Mucosa of descending colon (tissue), 3 donors: ENCODE results near the gene MAP3K3. TPM values are rescaled to one million over a fixed set of nuclear protein-coding genes. Genes with fewer than 3 reads are reported as not detected.

Experiments used
- ATAC-seq: fragments of 200-7000 bp; cut with Tn5 transposase; one replicate; pipeline ENCODE4 v1.9.1; 2020; ENCODE audit warnings: mild to moderate bottlenecking, moderate library complexity
- DNase-seq, 3 donors: peaks; one replicate each; pipeline ENCODE4 v3.0.0-alpha.2; 2020
- H3K36me3 ChIP-seq: fragments of 200-600 bp; one replicate; pipeline ENCODE4 v1.8.0; 2021; ENCODE audit warnings: low read depth, mild to moderate bottlenecking
- H3K4me1 ChIP-seq: fragments of 200-600 bp; one replicate; pipeline ENCODE4 v1.8.0; 2021; ENCODE audit warnings: low read depth, mild to moderate bottlenecking
- H3K4me3 ChIP-seq: fragments of 200-600 bp; one replicate; pipeline ENCODE4 v1.8.0; 2021; ENCODE audit warnings: mild to moderate bottlenecking
- H3K9me3 ChIP-seq: fragments of 200-600 bp; one replicate; pipeline ENCODE4 v1.8.0; 2021; ENCODE audit warnings: mild to moderate bottlenecking
- CTCF ChIP-seq: fragments of 200-600 bp; IDR thresholded peaks from one replicate; pipeline ENCODE4 v1.8.0; 2022; ENCODE audit warnings: antibody characterized with exemption, mild to moderate bottlenecking
- intact Hi-C, 2 donors: fragments of 100-400 bp; cut with DNase I in 1 of 2; cut with micrococcal nuclease in 1 of 2; formaldehyde crosslinking; loops; one replicate each; pipeline versions ENCODE4 v1.11.0 to v1.11.1; 2022; cut with DNase I, micrococcal nuclease
- total RNA-seq, 3 donors: library from RNA; stranded (reverse); fragmentation: NEBNext Ultra II Directional in 2 of 3; extraction: Animal tissue kit (Norgen Biotek cat#: 25700) in 2 of 3; gene quantifications; one replicate each; pipeline versions ENCODE4 v1.2.1 to v1.2.4, GENCODE V29; 2021 to 2023
- donor health status: DM: no; HTN: no; CAD: no; lungs with moderate emphysema.
- donor health status: DM: no; HTN: no; CAD: no.
- donor health status: DM: no; HTN: yes; CAD: no.

The MAP3K3 gene
- total RNA-seq, 3 donors from 2014 or later: 13.0 to 54.7 (median 18.5) TPM

- intact Hi-C loops: no loop called here
- Histone ChIP-seq H3K4me3 (no peak overlapping the region), H3K4me1 (no peaks in the 10 kb centered on the region), H3K9me3 (no peaks in the 10 kb centered on the region), H3K36me3 (no peaks in the 10 kb centered on the region)
- no peak for TF ChIP-seq CTCF
- peak; percentile 57 for ATAC-seq
- peak in 1 of 3 donors; percentile 49 for DNase-seq
Measured at GRCh38 chr17:63641692-63642448, 19.7 kb downstream of the MAP3K3 start.

- ATAC-seq: no peak
- no peaks in the 10 kb centered on the region for H3K9me3 ChIP-seq
- TF ChIP-seq CTCF: no peak
- no peak overlapping the region for H3K4me3 ChIP-seq
- no peaks in the 10 kb centered on the region for H3K4me1 ChIP-seq
- intact Hi-C loops: no loop called here
- no peak for DNase-seq
- no peaks in the 10 kb centered on the region for H3K36me3 ChIP-seq
Measured at GRCh38 chr17:63644846-63645245, 22.6 kb downstream of the MAP3K3 start.

- TF ChIP-seq CTCF: no peak
- Histone ChIP-seq H3K9me3 (no peaks in the 10 kb centered on the region), H3K4me1 (no peaks in the 10 kb centered on the region), H3K36me3 (no peaks in the 10 kb centered on the region), H3K4me3 (no peak overlapping the region)
- ATAC-seq: peak; percentile 24
- no peak for DNase-seq
- intact Hi-C loops: no loop called here
Measured at GRCh38 chr17:63645775-63646487, 23.7 kb downstream of the MAP3K3 start.

- Histone ChIP-seq H3K4me1 (no peaks in the 10 kb centered on the region), H3K4me3 (no peak overlapping the region), H3K36me3 (no peaks in the 10 kb centered on the region), H3K9me3 (no peaks in the 10 kb centered on the region)
- peak; percentile 26 for ATAC-seq
- TF ChIP-seq CTCF: no peak
- intact Hi-C loops: no loop called here
- DNase-seq: no peak
Measured at GRCh38 chr17:63646488-63646806, 24.2 kb downstream of the MAP3K3 start.

GRCh38 chr17:63647065-63647725 is 25.0 kb downstream of the MAP3K3 start:
- ATAC-seq (no peak), DNase-seq (no peak)
- Histone ChIP-seq H3K4me3 (no peak overlapping the region), H3K4me1 (no peaks in the 10 kb centered on the region), H3K36me3 (no peaks in the 10 kb centered on the region), H3K9me3 (no peaks in the 10 kb centered on the region)
- TF ChIP-seq CTCF: no peak
- intact Hi-C loops: no loop called here
